ENCODE data around the gene ADO. TPM values are rescaled to one million over a fixed set of nuclear protein-coding genes. Genes with fewer than 3 reads are reported as not detected.

Gene ADO
- total RNA-seq, 1 experiment from 2014 or later, result 26.2 TPM

GRCh38 chr10:62814756-62815380, 10.3 kb downstream of the ADO start:
- ATAC-seq (no peak), DNase-seq (ENCODE audit: low read depth, low spot score) (no peak)
- H3K4me1 ChIP-seq (ENCODE audit: control insufficient read depth in 1 of 2, insufficient read depth in 2 of 2, low read length in 2 of 2), result peaks cover 9 to 34% of the 10 kb centered on the region in 2 experiments
- no peaks in the 10 kb centered on the region for H3K9me2 ChIP-seq (ENCODE audit: insufficient read depth)
- no peaks in the 10 kb centered on the region for H3K27me3 ChIP-seq (ENCODE audit: insufficient read depth, low read length)
- H4K20me1 ChIP-seq (ENCODE audit: insufficient read depth), result no peaks in the 10 kb centered on the region
- no peaks in the 10 kb centered on the region for H3K79me2 ChIP-seq (ENCODE audit: insufficient read depth, low read length)
- no peaks in the 10 kb centered on the region for H3K9me3 ChIP-seq (ENCODE audit: control insufficient read depth in 1 of 2, insufficient read depth in 1 of 2, low read depth in 1 of 2, low read length in 2 of 2)
- BruUV-seq (replicated peaks), result no TSS peak
- H3K4me2 ChIP-seq (ENCODE audit: low read length), result no peak overlapping the region
- no peak for TF ChIP-seq YY1 (IDR thresholded peaks at IDR 0.05; ENCODE audit: extremely low read depth, insufficient replicate concordance, low read depth, low read length)
- no peak for TF ChIP-seq JUND (IDR thresholded peaks at IDR 0.05)
- no peak overlapping the region for H3K9ac ChIP-seq (ENCODE audit: low read length)
- CTCF ChIA-PET, result no interaction called here
- H3K27ac ChIP-seq (ENCODE audit: low read depth, low read length), result no peak overlapping the region
- RAD21 ChIA-PET (ENCODE audit: low non-redundant PET in 1 of 2, low total read pairs in 2 of 2, uncharacterized antibody in 2 of 2, unreplicated experiment in 2 of 2), result no interaction called here
- H2AFZ ChIP-seq (ENCODE audit: low read depth, low read length, poor library complexity, severe bottlenecking), result no peak overlapping the region
- no peaks in the 10 kb centered on the region for H3K36me3 ChIP-seq (ENCODE audit: control insufficient read depth in 1 of 2, insufficient read depth in 2 of 2, low read length in 2 of 2)
- no peak overlapping the region for H3K4me3 ChIP-seq (replicated peaks in 1 of 2; ENCODE audit: low read depth in 1 of 2, low read length in 2 of 2)
- POLR2A ChIA-PET, result interaction anchor here (1.5 kb wide), 1 partner anchor 8 kb away, joined by 3 read pairs; no protein-coding TSS in a partner anchor
- intact Hi-C loops (cut with micrococcal nuclease), result loop anchor here (5.0 kb wide), 5 partner anchors 223 to 897 kb away; partner anchors contain the start of gene NRBF2

GRCh38 chr10:62815381-62816075, 11.0 kb downstream of the ADO start:
- Histone ChIP-seq H3K36me3 (ENCODE audit: control insufficient read depth in 1 of 2, insufficient read depth in 2 of 2, low read length in 2 of 2) (no peaks in the 10 kb centered on the region), H3K9ac (ENCODE audit: low read length) (no peak overlapping the region), H3K27ac (ENCODE audit: low read depth, low read length) (no peak overlapping the region), H3K9me3 (ENCODE audit: control insufficient read depth in 1 of 2, insufficient read depth in 1 of 2, low read depth in 1 of 2, low read length in 2 of 2) (no peaks in the 10 kb centered on the region), H3K4me3 (replicated peaks in 1 of 2; ENCODE audit: low read depth in 1 of 2, low read length in 2 of 2) (peak overlapping the region; percentile 14 to 62; a peak in 2 of 4 replicates), H4K20me1 (ENCODE audit: insufficient read depth) (no peaks in the 10 kb centered on the region), H3K4me2 (ENCODE audit: low read length) (peak overlapping the region; percentile 94), H3K79me2 (ENCODE audit: insufficient read depth, low read length) (no peaks in the 10 kb centered on the region), H3K4me1 (ENCODE audit: control insufficient read depth in 1 of 2, insufficient read depth in 2 of 2, low read length in 2 of 2) (peaks cover 9 to 34% of the 10 kb centered on the region in 2 experiments), H3K9me2 (ENCODE audit: insufficient read depth) (no peaks in the 10 kb centered on the region), H2AFZ (ENCODE audit: low read depth, low read length, poor library complexity, severe bottlenecking) (no peak overlapping the region), H3K27me3 (ENCODE audit: insufficient read depth, low read length) (no peaks in the 10 kb centered on the region)
- intact Hi-C loops (cut with micrococcal nuclease), result loop anchor here (5.0 kb wide), 5 partner anchors 223 to 897 kb away; partner anchors contain the start of gene NRBF2
- no peak for DNase-seq (ENCODE audit: low read depth, low spot score)
- ChIA-PET CTCF (interaction anchor here (0.7 to 3.9 kb wide), 5 partner anchors 10 to 905 kb away, joined by 3 to 71 read pairs (median 4); partner anchors contain the start of gene ADO), POLR2A (interaction anchor here (1.1 to 2.3 kb wide), 3 partner anchors 9 to 202 kb away, joined by 3 to 9 read pairs (median 3); partner anchors contain the start of gene ADO), RAD21 (ENCODE audit: low non-redundant PET in 1 of 2, low total read pairs in 2 of 2, uncharacterized antibody in 2 of 2, unreplicated experiment in 2 of 2) (no interaction called here)
- TF ChIP-seq ZBTB33 (IDR thresholded peaks at IDR 0.05; ENCODE audit: extremely low read depth, insufficient replicate concordance, low read length) (no peak), ZFX (IDR thresholded peaks at IDR 0.05) (no peak), SP1 (IDR thresholded peaks at IDR 0.05; ENCODE audit: low read depth) (no peak), ATF3 (IDR thresholded peaks at IDR 0.05) (no peak), EZH2phosphoT487 (IDR thresholded peaks at IDR 0.05; ENCODE audit: borderline replicate concordance) (no peak), ZNF274 (IDR thresholded peaks at IDR 0.05; ENCODE audit: low read depth, low read length) (no peak)
- no peak for ATAC-seq
- BruUV-seq (replicated peaks), result no TSS peak
